Measurements from ENCODE around the gene PLXNB2.

PLXNB2 gene

GRCh38 chr22:50262460-50262911 lies 45.0 kb downstream of the PLXNB2 start:
- no peak for TF ChIP-seq TAF1 (IDR thresholded peaks at IDR 0.05; ENCODE audit: borderline replicate concordance, insufficient read depth, low read length)
- no peak for TF ChIP-seq SIN3A (IDR thresholded peaks at IDR 0.05; ENCODE audit: borderline replicate concordance, insufficient read depth, low read length)
- no peak for TF ChIP-seq POLR2AphosphoS5 (IDR thresholded peaks at IDR 0.05; ENCODE audit: low read depth, low read length)
- TF ChIP-seq REST (IDR thresholded peaks at IDR 0.05; ENCODE audit: insufficient read depth in 1 of 2, low read depth in 2 of 2, low read length in 2 of 2), result no peak
- no peak for TF ChIP-seq FOXP2 (optimal IDR thresholded peaks at IDR 0.05; ENCODE audit: borderline replicate concordance, extremely low read depth, extremely low read length, insufficient read depth)

- no peak for TF ChIP-seq SIN3A (IDR thresholded peaks at IDR 0.05; ENCODE audit: borderline replicate concordance, insufficient read depth, low read length)
- no peak for TF ChIP-seq REST (IDR thresholded peaks at IDR 0.05; ENCODE audit: insufficient read depth in 1 of 2, low read depth in 2 of 2, low read length in 2 of 2)
- peak; percentile 51 for TF ChIP-seq FOXP2 (optimal IDR thresholded peaks at IDR 0.05; ENCODE audit: borderline replicate concordance, extremely low read depth, extremely low read length, insufficient read depth)
- TF ChIP-seq TAF1 (IDR thresholded peaks at IDR 0.05; ENCODE audit: borderline replicate concordance, insufficient read depth, low read length), result 0 out of 2 replicates have a peak, but pooled peaks have one; percentile 2
- TF ChIP-seq POLR2AphosphoS5 (IDR thresholded peaks at IDR 0.05; ENCODE audit: low read depth, low read length), result no peak
These were observed 45.6 kb downstream of the PLXNB2 start, which contains the start of gene MAPK12 for GRCh38 chr22:50261615-50262459. Gene MAPK12 (minus strand): TSS chr22:50261683. CDS start chr22:50261509, 174 bp downstream.

- no peak for TF ChIP-seq POLR2AphosphoS5 (IDR thresholded peaks at IDR 0.05; ENCODE audit: low read depth, low read length)
- 0 out of 2 replicates have a peak, but pooled peaks have one; percentile 1 for TF ChIP-seq TAF1 (IDR thresholded peaks at IDR 0.05; ENCODE audit: borderline replicate concordance, insufficient read depth, low read length)
These were observed 46.4 kb downstream of the PLXNB2 start for GRCh38 chr22:50260801-50261614.

GRCh38 chr22:50260434-50260800 lies 47.0 kb downstream of the PLXNB2 start:
- TF ChIP-seq TAF1 (IDR thresholded peaks at IDR 0.05; ENCODE audit: borderline replicate concordance, insufficient read depth, low read length) (no peak), POLR2AphosphoS5 (IDR thresholded peaks at IDR 0.05; ENCODE audit: low read depth, low read length) (no peak), FOXP2 (optimal IDR thresholded peaks at IDR 0.05; ENCODE audit: borderline replicate concordance, extremely low read depth, extremely low read length, insufficient read depth) (no peak), SIN3A (IDR thresholded peaks at IDR 0.05; ENCODE audit: borderline replicate concordance, insufficient read depth, low read length) (no peak), REST (IDR thresholded peaks at IDR 0.05; ENCODE audit: insufficient read depth in 1 of 2, low read depth in 2 of 2, low read length in 2 of 2) (no peak)

GRCh38 chr22:50259302-50259701 lies 48.1 kb downstream of the PLXNB2 start:
- TF ChIP-seq SIN3A (IDR thresholded peaks at IDR 0.05; ENCODE audit: borderline replicate concordance, insufficient read depth, low read length) (no peak), FOXP2 (optimal IDR thresholded peaks at IDR 0.05; ENCODE audit: borderline replicate concordance, extremely low read depth, extremely low read length, insufficient read depth) (no peak)
